Effector memory CD4-positive, alpha-beta T cell (primary cell): ENCODE data around the gene CDKN1C.

ENCODE experiments used
- DNase-seq, 3 donors: peaks; one replicate each; pipeline ENCODE4 v3.0.0-alpha.2; 2020
- H3K27ac ChIP-seq: 2 replicates; pipeline ENCODE4 v1.7.0; 2013; ENCODE audit warnings: mild to moderate bottlenecking, low read length, moderate library complexity; ENCODE audit not compliant: insufficient read depth, poor library complexity, severe bottlenecking
- H3K27me3 ChIP-seq: replicated peaks from 2 replicates; pipeline ENCODE4 v1.7.0; 2013; ENCODE audit warnings: mild to moderate bottlenecking, low read length; ENCODE audit not compliant: insufficient read depth, control insufficient read depth, poor library complexity, severe bottlenecking
- H3K36me3 ChIP-seq: 2 replicates; pipeline ENCODE4 v1.7.0; 2013; ENCODE audit warnings: mild to moderate bottlenecking, low read length, moderate library complexity; ENCODE audit not compliant: control insufficient read depth, insufficient read depth
- H3K4me1 ChIP-seq: 2 replicates; pipeline ENCODE4 v1.7.0; 2013; ENCODE audit warnings: low read length, mild to moderate bottlenecking; ENCODE audit not compliant: control insufficient read depth, insufficient read depth, poor library complexity, severe bottlenecking
- H3K4me3 ChIP-seq: 2 replicates; pipeline ENCODE4 v1.7.0; 2013; ENCODE audit warnings: low read length, low read depth, mild to moderate bottlenecking; ENCODE audit not compliant: insufficient read depth, poor library complexity, severe bottlenecking
- H3K9me3 ChIP-seq: 2 replicates; pipeline ENCODE4 v1.7.0; 2013; ENCODE audit warnings: mild to moderate bottlenecking, low read length, moderate library complexity; ENCODE audit not compliant: control insufficient read depth

Gene CDKN1C

GRCh38 chr11:2889362-2890273 lies 4.0 kb upstream of the CDKN1C start:
- H3K4me1 ChIP-seq = peaks cover 33% of the 10 kb centered on the region
- no peaks in the 10 kb centered on the region for H3K27me3 ChIP-seq

GRCh38 chr11:2888266-2888968 lies 2.8 kb upstream of the CDKN1C start:
- H3K27me3 ChIP-seq = no peaks in the 10 kb centered on the region
- no peak overlapping the region for H3K27ac ChIP-seq
- DNase-seq = peak; percentile 63 to 77 (median 71)
- H3K4me1 ChIP-seq = peaks cover 36% of the 10 kb centered on the region
- no peaks in the 10 kb centered on the region for H3K36me3 ChIP-seq
- no peaks in the 10 kb centered on the region for H3K9me3 ChIP-seq
- no peak overlapping the region for H3K4me3 ChIP-seq

More at GRCh38 chr11:2889362-2890273, 4.0 kb upstream of the CDKN1C start:
- Histone ChIP-seq H3K36me3 (no peaks in the 10 kb centered on the region), H3K27ac (no peak overlapping the region), H3K9me3 (no peaks in the 10 kb centered on the region), H3K4me3 (no peak overlapping the region)
- DNase-seq = no peak

GRCh38 chr11:2887515-2888195 lies 2.1 kb upstream of the CDKN1C start:
- Histone ChIP-seq H3K36me3 (no peaks in the 10 kb centered on the region), H3K4me3 (no peak overlapping the region), H3K4me1 (peaks cover 32% of the 10 kb centered on the region), H3K27me3 (no peaks in the 10 kb centered on the region), H3K9me3 (no peaks in the 10 kb centered on the region), H3K27ac (no peak overlapping the region)
- DNase-seq = no peak

GRCh38 chr11:2886936-2887335 lies 1.4 kb upstream of the CDKN1C start:
- no peaks in the 10 kb centered on the region for H3K36me3 ChIP-seq
- no peak overlapping the region for H3K27ac ChIP-seq
- H3K4me1 ChIP-seq = peaks cover 25% of the 10 kb centered on the region
- no peaks in the 10 kb centered on the region for H3K27me3 ChIP-seq
- H3K9me3 ChIP-seq = no peaks in the 10 kb centered on the region
- DNase-seq = no peak
- no peak overlapping the region for H3K4me3 ChIP-seq

GRCh38 chr11:2886191-2886894 lies 768 bp upstream of the CDKN1C start:
- Histone ChIP-seq H3K4me1 (peaks cover 19% of the 10 kb centered on the region), H3K9me3 (no peaks in the 10 kb centered on the region), H3K4me3 (peak overlapping the region; percentile 22), H3K27ac (no peak overlapping the region), H3K36me3 (no peaks in the 10 kb centered on the region), H3K27me3 (no peaks in the 10 kb centered on the region)
- DNase-seq = no peak

GRCh38 chr11:2885017-2885677 lies 428 bp downstream of the CDKN1C start:
- Histone ChIP-seq H3K27me3 (no peaks in the 10 kb centered on the region), H3K36me3 (no peaks in the 10 kb centered on the region), H3K27ac (peak overlapping the region; percentile 48), H3K4me1 (peaks cover 12% of the 10 kb centered on the region), H3K4me3 (peak overlapping the region; percentile 92), H3K9me3 (no peaks in the 10 kb centered on the region)
- DNase-seq = peak in 2 of 3 donors; percentile 14 to 16

GRCh38 chr11:2883979-2884815 lies 1.4 kb downstream of the CDKN1C start:
- H3K4me3 ChIP-seq = peak overlapping the region; percentile 45
- no peak for DNase-seq

GRCh38 chr11:2883640-2883978 lies 2.0 kb downstream of the CDKN1C start:
- Histone ChIP-seq H3K4me3 (peak overlapping the region; percentile 32), H3K9me3 (no peaks in the 10 kb centered on the region), H3K36me3 (no peaks in the 10 kb centered on the region), H3K4me1 (peaks cover 12% of the 10 kb centered on the region), H3K27me3 (no peaks in the 10 kb centered on the region), H3K27ac (no peak overlapping the region)
- no peak for DNase-seq

More at GRCh38 chr11:2883979-2884815, 1.4 kb downstream of the CDKN1C start:
- peaks cover 12% of the 10 kb centered on the region for H3K4me1 ChIP-seq
- H3K27me3 ChIP-seq = no peaks in the 10 kb centered on the region
- no peaks in the 10 kb centered on the region for H3K36me3 ChIP-seq
- H3K9me3 ChIP-seq = no peaks in the 10 kb centered on the region
- no peak overlapping the region for H3K27ac ChIP-seq
